Osteoblast (primary cell): ENCODE data around the gene NOMO2. TPM values are rescaled to one million over a fixed set of nuclear protein-coding genes. Genes with fewer than 3 reads are reported as not detected.
"Not testable (repeated sequence)": the region's sequence is repeated elsewhere in the genome, so short reads cannot be mapped to it uniquely, and the experiment has no call there.

ENCODE experiments used
- DNase-seq: peaks from one replicate; pipeline ENCODE4 v3.0.0; 2011; ENCODE audit warnings: low spot score, mixed read lengths; ENCODE audit not compliant: insufficient read length; ENCODE audit errors: missing footprints
- H2AFZ ChIP-seq: 2 replicates; pipeline ENCODE4 v1.6.0; 2011; ENCODE audit warnings: mild to moderate bottlenecking, low read length
- H3K27ac ChIP-seq: 2 replicates; pipeline ENCODE4 v1.5.1; 2011; ENCODE audit warnings: mild to moderate bottlenecking, low read depth, low read length, moderate library complexity
- H3K27me3 ChIP-seq: 2 replicates; pipeline ENCODE4 v1.6.0; 2012; ENCODE audit warnings: mild to moderate bottlenecking, control low read depth, inconsistent platforms, low read length, moderate library complexity; ENCODE audit not compliant: insufficient read depth
- H3K36me3 ChIP-seq: 2 replicates; pipeline ENCODE4 v1.5.1; 2011; ENCODE audit warnings: mild to moderate bottlenecking, low read length, control low read depth, moderate library complexity; ENCODE audit not compliant: insufficient read depth
- H3K4me1 ChIP-seq: 2 replicates; pipeline ENCODE4 v1.5.1; 2011; ENCODE audit warnings: mild to moderate bottlenecking, low read length, control low read depth, moderate library complexity; ENCODE audit not compliant: insufficient read depth
- H3K4me2 ChIP-seq: 2 replicates; pipeline ENCODE4 v1.6.0; 2011; ENCODE audit warnings: mild to moderate bottlenecking, low read length; ENCODE audit not compliant: insufficient read depth
- H3K4me3 ChIP-seq: fragments of 200-600 bp; sonication (generic); 3 replicates; pipeline ENCODE4 v1.5.1; 2012; ENCODE audit warnings: mild to moderate bottlenecking, low read length, inconsistent platforms; ENCODE audit not compliant: insufficient read depth
- H3K79me2 ChIP-seq: 2 replicates; pipeline ENCODE4 v1.6.0; 2012; ENCODE audit warnings: mild to moderate bottlenecking, low read length, control low read depth, inconsistent platforms; ENCODE audit not compliant: insufficient read depth
- H3K9me3 ChIP-seq: 2 replicates; pipeline ENCODE4 v1.5.1; 2011; ENCODE audit warnings: low read depth, low read length, control low read depth
- H4K20me1 ChIP-seq: 2 replicates; pipeline ENCODE4 v1.6.0; 2012; ENCODE audit warnings: mild to moderate bottlenecking, low read length, control low read depth; ENCODE audit not compliant: insufficient read depth
- total RNA-seq: library from RNA; depleted of rRNA; stranded (reverse); fragments of >200 nt; gene quantifications from 2 replicates; pipeline ENCODE4 v1.2.3, GENCODE V29; 2012

The NOMO2 gene
- total RNA-seq, 1 donor = 106 TPM

DNA sequence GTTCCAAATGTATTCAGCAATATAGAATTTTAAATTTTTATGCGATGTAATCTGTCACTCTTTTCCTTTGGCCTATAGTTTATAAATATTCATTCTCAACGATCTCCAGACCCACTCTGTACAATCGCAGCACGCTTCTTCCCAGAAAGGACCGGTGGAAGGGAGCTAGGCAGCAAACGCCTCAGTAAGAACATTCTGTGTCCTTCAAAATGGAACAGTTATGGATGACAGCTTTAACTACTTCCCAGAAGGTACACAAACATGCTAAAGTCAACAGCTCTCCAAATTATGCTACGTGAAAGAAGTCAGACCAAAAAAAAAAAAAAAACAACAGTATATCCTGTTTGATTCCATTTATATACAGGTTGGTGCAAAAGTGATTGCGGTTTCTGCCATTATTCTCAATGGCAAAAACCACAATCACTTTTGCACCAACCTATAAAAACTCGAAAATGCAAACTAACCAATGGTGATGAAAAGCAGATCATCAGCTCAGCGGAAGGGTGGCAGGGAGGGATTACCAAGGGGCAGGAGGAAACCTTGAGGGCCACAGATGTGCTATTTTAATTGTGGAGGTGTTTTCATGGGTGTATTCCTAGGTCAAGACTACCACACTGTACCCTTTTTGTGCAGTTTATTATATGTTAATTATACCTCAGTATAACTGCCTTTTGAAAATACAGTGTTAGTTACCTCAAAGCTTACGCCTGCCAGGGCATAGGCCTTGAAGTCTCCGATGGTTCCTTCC is 43.2 kb downstream of the NOMO2 start:
- not testable (repeated sequence) for H3K27ac ChIP-seq, DNase-seq, H3K9me3 ChIP-seq, H2AFZ ChIP-seq, H3K4me2 ChIP-seq, H3K4me3 ChIP-seq, H3K36me3 ChIP-seq, H3K79me2 ChIP-seq, H3K27me3 ChIP-seq, H3K4me1 ChIP-seq, H4K20me1 ChIP-seq

DNA sequence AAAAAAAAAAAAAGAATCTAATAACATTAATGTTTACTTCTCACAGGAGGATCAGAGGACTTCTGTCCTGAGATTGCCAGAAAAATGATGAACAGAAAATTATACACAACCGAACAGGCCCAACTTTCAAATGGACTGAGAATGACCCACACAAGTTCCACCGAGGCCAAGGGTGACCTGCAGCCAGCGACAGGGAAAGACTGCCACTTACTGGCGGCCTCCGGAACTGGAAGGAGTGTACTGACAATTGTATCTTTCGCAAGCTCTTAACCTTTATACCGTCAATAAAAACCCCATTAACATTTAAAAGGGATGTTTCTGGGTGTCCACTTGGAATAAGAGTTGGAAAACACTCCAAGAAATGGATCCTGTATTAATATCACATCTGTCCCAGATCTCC is 63.5 kb downstream of the NOMO2 start:
- not testable (repeated sequence) for H3K27me3 ChIP-seq, H3K4me1 ChIP-seq, H3K4me3 ChIP-seq, H3K27ac ChIP-seq, H3K79me2 ChIP-seq, H3K36me3 ChIP-seq, H2AFZ ChIP-seq, H4K20me1 ChIP-seq, H3K4me2 ChIP-seq, H3K9me3 ChIP-seq, DNase-seq

DNA sequence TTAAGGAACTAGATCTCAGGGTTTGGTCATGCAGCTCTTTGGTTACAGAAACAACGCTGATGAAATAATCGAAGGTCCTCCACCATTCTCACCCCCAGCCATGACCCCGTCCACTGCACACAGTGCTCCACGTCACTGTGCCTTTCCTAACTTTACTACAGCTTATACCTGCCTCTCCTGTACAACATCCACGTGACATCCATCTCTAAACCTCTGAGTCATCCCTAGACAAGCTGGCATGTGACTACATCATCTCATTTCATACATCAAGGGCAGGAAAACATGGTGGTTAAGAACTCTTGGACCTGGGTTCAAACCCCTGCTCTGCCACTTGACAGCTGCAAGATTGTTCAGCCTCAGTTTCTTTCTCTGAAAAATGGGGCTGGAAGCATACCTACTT is 64.9 kb downstream of the NOMO2 start:
- DNase-seq, H3K27me3 ChIP-seq, H3K4me1 ChIP-seq, H3K4me3 ChIP-seq, H3K36me3 ChIP-seq, H3K27ac ChIP-seq, H4K20me1 ChIP-seq, H2AFZ ChIP-seq, H3K79me2 ChIP-seq, H3K9me3 ChIP-seq, H3K4me2 ChIP-seq: not testable (repeated sequence)

DNA sequence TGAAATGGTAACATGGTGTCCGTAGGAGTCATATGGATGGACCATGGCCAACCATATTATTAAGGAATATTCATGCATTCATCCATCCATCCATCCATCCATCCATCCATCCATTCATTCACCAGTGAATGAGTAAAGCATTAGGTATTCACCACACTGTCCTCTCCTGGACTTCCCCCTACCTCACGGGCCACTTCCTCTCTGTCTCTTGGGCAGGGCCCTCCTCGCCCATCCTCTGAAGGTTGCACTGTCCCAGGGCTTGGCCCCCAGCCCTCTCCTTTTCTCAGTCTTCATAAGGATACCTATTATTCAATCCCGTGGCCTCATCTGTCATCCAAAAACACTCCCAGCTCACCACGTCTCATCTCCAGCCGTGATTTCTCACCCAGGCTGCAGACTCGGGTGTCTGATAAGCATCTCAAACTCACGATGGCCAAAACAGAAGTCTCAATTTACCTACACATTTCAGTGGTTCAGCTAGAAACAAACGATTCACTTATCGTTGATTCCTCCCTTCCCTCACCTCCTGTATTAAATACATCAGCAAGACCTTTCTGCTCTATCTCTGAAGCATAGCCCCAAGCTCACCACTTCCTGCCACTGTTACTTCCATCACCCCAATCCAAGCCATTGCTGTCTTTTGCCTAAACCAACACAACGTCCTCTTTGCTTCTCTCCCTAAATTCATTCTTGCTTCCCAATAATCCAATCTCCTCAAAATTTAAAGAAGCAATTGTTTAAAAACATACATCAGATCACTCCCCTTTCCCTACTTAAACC is 69.6 kb downstream of the NOMO2 start:
- H3K79me2 ChIP-seq = not testable (repeated sequence)

DNA sequence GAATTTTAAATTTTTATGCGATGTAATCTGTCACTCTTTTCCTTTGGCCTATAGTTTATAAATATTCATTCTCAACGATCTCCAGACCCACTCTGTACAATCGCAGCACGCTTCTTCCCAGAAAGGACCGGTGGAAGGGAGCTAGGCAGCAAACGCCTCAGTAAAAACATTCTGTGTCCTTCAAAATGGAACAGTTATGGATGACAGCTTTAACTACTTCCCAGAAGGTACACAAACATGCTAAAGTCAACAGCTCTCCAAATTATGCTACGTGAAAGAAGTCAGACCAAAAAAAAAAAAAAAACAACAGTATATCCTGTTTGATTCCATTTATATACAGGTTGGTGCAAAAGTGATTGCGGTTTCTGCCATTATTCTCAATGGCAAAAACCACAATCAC is 125.9 kb downstream of the NOMO2 start:
- H3K27ac ChIP-seq, H2AFZ ChIP-seq, H4K20me1 ChIP-seq, H3K4me2 ChIP-seq, H3K27me3 ChIP-seq, H3K4me1 ChIP-seq, H3K4me3 ChIP-seq, H3K36me3 ChIP-seq, H3K9me3 ChIP-seq, H3K79me2 ChIP-seq, DNase-seq: not testable (repeated sequence)

More for the DNA sequence above, 69.6 kb downstream of the NOMO2 start:
- not testable (repeated sequence) for DNase-seq, H3K27me3 ChIP-seq, H3K4me2 ChIP-seq, H2AFZ ChIP-seq, H3K4me1 ChIP-seq, H3K4me3 ChIP-seq, H3K27ac ChIP-seq, H3K9me3 ChIP-seq, H4K20me1 ChIP-seq, H3K36me3 ChIP-seq

DNA sequence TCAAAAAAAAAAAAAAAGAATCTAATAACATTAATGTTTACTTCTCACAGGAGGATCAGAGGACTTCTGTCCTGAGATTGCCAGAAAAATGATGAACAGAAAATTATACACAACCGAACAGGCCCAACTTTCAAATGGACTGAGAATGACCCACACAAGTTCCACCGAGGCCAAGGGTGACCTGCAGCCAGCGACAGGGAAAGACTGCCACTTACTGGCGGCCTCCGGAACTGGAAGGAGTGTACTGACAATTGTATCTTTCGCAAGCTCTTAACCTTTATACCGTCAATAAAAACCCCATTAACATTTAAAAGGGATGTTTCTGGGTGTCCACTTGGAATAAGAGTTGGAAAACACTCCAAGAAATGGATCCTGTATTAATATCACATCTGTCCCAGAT is 146.1 kb downstream of the NOMO2 start:
- H3K4me2 ChIP-seq, H3K9me3 ChIP-seq, H3K27ac ChIP-seq, H3K4me1 ChIP-seq, H2AFZ ChIP-seq, H3K79me2 ChIP-seq, H3K36me3 ChIP-seq, H3K4me3 ChIP-seq, DNase-seq, H4K20me1 ChIP-seq, H3K27me3 ChIP-seq: not testable (repeated sequence)

DNA sequence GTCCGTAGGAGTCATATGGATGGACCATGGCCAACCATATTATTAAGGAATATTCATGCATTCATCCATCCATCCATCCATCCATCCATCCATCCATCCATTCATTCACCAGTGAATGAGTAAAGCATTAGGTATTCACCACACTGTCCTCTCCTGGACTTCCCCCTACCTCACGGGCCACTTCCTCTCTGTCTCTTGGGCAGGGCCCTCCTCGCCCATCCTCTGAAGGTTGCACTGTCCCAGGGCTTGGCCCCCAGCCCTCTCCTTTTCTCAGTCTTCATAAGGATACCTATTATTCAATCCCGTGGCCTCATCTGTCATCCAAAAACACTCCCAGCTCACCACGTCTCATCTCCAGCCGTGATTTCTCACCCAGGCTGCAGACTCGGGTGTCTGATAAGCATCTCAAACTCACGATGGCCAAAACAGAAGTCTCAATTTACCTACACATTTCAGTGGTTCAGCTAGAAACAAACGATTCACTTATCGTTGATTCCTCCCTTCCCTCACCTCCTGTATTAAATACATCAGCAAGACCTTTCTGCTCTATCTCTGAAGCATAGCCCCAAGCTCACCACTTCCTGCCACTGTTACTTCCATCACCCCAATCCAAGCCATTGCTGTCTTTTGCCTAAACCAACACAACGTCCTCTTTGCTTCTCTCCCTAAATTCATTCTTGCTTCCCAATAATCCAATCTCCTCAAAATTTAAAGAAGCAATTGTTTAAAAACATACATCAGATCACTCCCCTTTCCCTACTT is 152.2 kb downstream of the NOMO2 start:
- H3K27me3 ChIP-seq, H2AFZ ChIP-seq, DNase-seq, H3K9me3 ChIP-seq, H3K4me2 ChIP-seq, H3K36me3 ChIP-seq, H3K4me1 ChIP-seq, H3K27ac ChIP-seq, H4K20me1 ChIP-seq, H3K4me3 ChIP-seq, H3K79me2 ChIP-seq: not testable (repeated sequence)

DNA sequence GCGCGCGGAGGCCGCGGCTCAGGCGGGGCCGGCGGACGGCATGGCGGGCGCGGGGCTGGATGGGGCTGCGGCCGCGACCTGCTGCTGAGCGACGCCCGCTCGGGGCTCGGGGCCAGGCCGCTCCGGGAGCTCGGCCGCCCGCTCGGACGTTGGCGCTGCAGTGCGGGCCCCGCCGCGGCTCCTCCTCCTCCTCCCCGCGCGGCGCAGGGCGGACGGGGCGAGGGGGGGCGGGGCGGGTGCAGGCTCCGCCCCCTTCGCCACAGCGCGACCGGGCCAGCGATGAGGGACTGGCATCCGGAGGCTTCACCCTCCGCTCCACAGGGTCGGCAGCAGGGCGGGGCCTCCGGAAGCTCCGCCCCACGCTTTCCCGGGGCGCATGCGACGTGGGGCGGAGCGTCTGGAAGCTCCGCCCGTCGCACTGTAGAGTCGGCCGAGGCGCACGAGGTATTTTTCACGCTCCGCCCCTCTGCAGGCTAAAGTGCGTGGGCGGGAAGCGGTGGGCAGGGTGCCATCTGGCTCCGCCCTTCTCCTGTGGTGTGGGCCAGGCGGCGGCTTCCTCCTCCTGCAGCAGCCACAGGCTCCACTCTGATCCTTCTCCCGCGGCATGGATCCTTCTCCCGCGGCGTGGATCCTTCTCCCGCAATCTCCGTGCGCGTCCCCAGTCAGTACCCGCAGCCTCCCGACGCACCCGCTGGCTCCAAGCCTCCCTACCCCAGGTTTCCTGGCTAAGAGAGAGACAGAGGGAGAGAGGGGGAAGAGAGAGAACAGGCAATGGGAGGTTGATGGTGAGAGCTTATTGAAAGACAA is 159.8 kb downstream of the NOMO2 start:
- H3K79me2 ChIP-seq, H3K36me3 ChIP-seq, H3K4me3 ChIP-seq, H2AFZ ChIP-seq, H3K27me3 ChIP-seq, H3K4me2 ChIP-seq, H3K4me1 ChIP-seq, H3K9me3 ChIP-seq, H4K20me1 ChIP-seq, H3K27ac ChIP-seq, DNase-seq: not testable (repeated sequence)
